ENCODE data around the gene ZFP28.

ZFP28 gene

GRCh38 chr19:56567274-56568120 lies 28.7 kb downstream of the ZFP28 start, which contains the start of gene ZNF470 (continued):
- peak; percentile 98 for TF ChIP-seq SP3 (tag by site-specific recombination; IDR thresholded peaks at IDR 0.05)
- peak; percentile 60; the same call in 1 of the 2 replicates for TF ChIP-seq GLIS1 (tag by site-specific recombination; IDR thresholded peaks at IDR 0.05)
- peak; percentile 75; the same call in 1 of the 2 replicates for TF ChIP-seq KLF16 (tag by site-specific recombination; IDR thresholded peaks at IDR 0.05)
- TF ChIP-seq ZBTB26 (tag by site-specific recombination; optimal IDR thresholded peaks at IDR 0.05) = peak; percentile 99
- TF ChIP-seq ZBTB11 (tag by site-specific recombination; conservative IDR thresholded peaks at IDR 0.05; ENCODE audit: low read depth) = peak; percentile 84
- TF ChIP-seq ZNF391 (tag by site-specific recombination; IDR thresholded peaks at IDR 0.05; ENCODE audit: borderline replicate concordance, low read depth) = no peak
- peak; percentile 7; the same call in 1 of the 2 replicates for TF ChIP-seq ZNF530 (tag by site-specific recombination; IDR thresholded peaks at IDR 0.05; ENCODE audit: low read depth)
- no peak for TF ChIP-seq ZNF645 (tag by site-specific recombination; IDR thresholded peaks at IDR 0.05)
- TF ChIP-seq ZNF837 (tag by site-specific recombination; IDR thresholded peaks at IDR 0.05) = no peak
- TF ChIP-seq ZSCAN4 (tag by site-specific recombination; IDR thresholded peaks at IDR 0.05) = no peak
- peak; percentile 45; the same call in 1 of the 2 replicates for TF ChIP-seq BCL11B (tag by site-specific recombination; IDR thresholded peaks at IDR 0.05; ENCODE audit: low read depth)
- TF ChIP-seq ZNF423 (tag by site-specific recombination; IDR thresholded peaks at IDR 0.05) = no peak
- TF ChIP-seq ZNF354C (tag by site-specific recombination; IDR thresholded peaks at IDR 0.05; ENCODE audit: borderline replicate concordance, low read depth) = no peak
- no peak for TF ChIP-seq ZNF585B (tag by site-specific recombination; IDR thresholded peaks at IDR 0.05)
- TF ChIP-seq ZNF621 (tag by site-specific recombination; IDR thresholded peaks at IDR 0.05) = no peak
- TF ChIP-seq ZBTB7A (tag by site-specific recombination; IDR thresholded peaks at IDR 0.05; ENCODE audit: low read depth) = no peak
- TF ChIP-seq ZNF48 (tag by site-specific recombination; IDR thresholded peaks at IDR 0.05) = no peak
- TF ChIP-seq ZNF404 (tag by site-specific recombination; IDR thresholded peaks at IDR 0.05) = no peak
- TF ChIP-seq ZNF324 (tag by site-specific recombination; IDR thresholded peaks at IDR 0.05) = no peak
- no peak for TF ChIP-seq ZNF280C (tag by site-specific recombination; IDR thresholded peaks at IDR 0.05)
- peak; percentile 36; the same call in 1 of the 2 replicates for TF ChIP-seq CTCF (tag by site-specific recombination; IDR thresholded peaks at IDR 0.05)
- no peak for TF ChIP-seq MZF1 (tag by site-specific recombination; IDR thresholded peaks at IDR 0.05; ENCODE audit: borderline replicate concordance)
- TF ChIP-seq ZNF549 (tag by site-specific recombination; IDR thresholded peaks at IDR 0.05) = peak; percentile 81
- no peak for TF ChIP-seq ZNF10 (tag by site-specific recombination; IDR thresholded peaks at IDR 0.05)

Measured in HEK293 (cell line).